NCI-H524 treated with DMSO at 0.1 percent for 48 hours (cell line): ENCODE data around the gene TM4SF20.
A peak's percentile ranks its signal among the peaks of the same experiment; 100 is the strongest.
"Not testable (repeated sequence)": the region's sequence is repeated elsewhere in the genome, so short reads cannot be mapped to it uniquely, and the experiment has no call there.

Source experiments
- DNase-seq: peaks from one replicate; lab custom pipeline; 2025; lab: John Stamatoyannopoulos, UW

TM4SF20 gene

DNA sequence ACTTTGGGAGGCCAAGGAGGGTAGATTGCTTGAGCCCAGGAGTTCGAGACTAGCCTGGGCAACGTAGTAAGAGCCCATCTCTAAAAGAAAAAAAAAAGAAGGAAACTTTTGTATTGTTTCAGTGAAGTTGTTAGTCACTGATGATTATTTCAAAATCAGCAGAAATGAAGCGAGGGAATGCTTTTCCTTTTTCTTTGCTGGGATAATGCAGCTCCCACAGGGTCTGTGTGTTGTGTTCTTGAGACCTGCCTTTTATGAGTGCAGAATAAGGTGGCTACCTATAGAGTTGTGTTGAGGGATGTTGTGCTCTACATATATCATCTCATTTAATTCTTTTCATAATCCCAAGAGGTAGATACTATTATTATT is 11.7 kb downstream of the TM4SF20 start:
- DNase-seq, result no peak

DNA sequence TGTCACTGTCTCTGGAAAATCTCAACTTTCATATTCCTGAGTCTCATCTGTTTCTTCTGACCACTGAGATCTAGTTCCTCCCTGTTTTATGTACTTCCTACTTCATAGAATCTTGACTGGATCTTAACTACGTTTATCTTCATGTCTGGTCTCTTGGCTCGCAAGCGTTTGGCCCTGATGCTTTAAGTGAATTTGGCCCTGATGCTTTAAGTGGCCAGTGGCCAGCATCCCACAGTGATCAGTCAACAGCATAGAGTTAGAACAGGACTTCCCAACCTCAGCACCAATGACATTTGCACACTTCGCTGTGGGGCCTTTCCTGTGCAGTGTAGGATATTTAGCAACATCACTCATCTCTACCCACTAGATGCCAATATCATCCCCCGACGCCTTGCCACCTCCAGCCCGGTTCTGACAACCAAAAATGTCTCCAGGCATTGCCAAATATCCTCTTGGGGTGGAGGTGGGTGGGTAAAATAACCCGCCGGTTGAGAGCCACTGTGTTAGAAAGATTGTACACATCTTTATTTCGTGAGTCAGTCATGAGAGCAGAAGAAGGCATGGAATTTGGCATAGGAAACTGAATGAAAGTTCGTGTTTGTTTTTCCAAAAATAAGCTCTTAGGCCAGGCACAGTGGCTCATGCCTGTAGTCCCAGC is 12.2 kb downstream of the TM4SF20 start:
- DNase-seq, result no peak

DNA sequence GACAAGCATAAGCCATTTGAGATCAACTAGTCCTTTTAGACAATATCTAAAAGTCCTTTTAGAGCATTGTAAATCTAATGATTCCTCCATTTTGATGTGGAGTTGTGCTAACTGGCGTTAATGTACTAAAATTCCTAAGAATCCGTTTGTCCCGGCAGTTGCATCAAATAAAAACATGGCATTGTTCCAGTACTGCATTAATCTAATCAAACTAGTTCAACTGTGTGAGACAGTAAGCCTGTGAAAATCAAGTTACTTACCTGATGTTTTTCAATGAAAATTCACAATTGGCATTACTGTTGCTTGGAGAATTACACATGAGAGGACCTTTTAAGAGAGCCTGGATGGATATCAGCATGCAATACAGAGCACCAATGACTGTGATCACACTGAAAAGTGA is 13.3 kb downstream of the TM4SF20 start:
- DNase-seq, result no peak

DNA sequence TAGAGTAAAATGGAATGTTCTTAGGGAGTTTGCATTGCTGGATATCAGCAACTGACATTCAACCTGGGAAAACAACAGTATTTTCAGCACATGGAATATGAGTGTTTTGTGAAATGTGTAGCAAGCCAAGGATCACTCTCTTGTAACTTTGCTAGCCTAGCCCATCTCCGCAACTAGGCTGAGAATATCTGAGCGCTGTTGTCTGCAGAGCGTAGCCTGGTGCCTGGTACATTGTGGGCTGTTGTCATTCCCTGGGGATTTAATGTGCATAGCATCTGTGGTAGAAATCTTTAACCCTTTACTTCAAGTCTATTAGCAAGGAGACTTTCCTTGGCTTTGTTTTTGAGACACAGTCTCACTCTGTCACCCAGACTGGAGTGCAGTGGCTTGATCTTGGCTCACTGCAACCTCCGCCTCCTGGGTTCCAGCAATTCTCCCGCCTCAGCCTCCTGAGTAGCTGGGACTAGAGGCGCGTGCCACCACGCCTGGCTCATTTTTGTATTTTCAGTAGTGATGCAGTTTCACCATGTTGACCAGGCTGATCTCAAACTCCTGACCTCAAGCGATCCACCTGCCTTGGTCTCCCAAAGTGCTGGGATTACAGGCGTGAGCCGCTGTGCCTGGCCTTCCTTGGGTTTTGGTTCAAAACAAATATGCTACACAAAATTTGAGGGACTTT is 14.4 kb downstream of the TM4SF20 start:
- not testable (repeated sequence) for DNase-seq

DNA sequence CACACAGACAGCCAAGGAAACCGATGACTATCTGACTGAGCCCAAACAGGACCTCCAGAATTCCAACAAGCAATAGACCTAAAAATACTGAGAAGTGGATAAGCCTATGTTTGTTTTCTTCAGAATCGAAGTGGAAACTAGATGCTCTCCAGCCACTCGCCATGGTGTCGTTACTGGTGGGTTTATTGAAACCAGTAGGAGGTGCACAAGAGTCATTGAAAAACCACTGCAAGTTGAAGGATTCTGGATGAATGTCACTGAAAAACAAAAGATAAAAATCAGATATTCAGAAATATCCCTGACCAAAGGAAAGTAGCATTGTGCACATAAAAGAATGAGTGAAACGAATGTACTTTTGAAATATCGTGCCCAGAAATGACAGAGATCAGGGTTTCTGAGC is 15.3 kb downstream of the TM4SF20 start:
- no peak for DNase-seq

DNA sequence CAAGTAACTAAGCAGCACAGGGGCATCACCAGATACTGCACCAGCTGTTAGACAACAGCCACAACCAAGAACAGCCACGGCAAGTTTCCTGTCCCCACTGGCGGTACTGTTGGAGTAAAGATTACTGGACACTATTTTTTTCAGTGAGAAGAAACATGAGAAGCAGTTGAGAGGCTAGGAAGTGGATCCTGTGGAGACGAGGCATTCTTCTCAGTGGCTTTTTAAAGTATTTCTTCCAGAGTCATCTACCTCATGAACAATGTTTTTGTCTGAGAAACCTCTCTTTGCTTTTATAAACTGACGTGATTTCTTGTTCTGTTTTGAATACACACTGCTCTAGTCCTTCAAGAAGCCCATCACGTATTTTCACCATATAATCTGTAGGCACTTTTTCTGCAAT is 18.8 kb downstream of the TM4SF20 start:
- DNase-seq, result no peak

DNA sequence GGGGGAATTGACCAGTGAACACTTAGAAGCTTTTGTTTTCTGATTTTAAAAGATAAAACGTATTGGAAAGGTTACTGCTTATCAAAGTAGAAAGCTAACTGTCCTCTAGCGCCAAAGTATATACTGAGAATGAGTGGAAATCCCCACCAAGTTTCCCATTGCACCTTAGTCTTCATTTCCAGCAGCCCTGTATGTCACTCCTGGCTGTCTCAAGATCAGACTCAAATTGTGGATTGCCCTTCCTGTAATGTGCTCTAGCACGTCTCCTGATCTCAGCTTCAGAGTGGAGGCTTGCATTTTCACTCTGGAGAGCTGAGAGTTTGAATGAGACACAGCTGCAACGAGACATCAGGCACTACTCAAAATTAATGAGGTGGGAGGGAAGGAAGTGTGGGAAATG is 27.5 kb downstream of the TM4SF20 start:
- DNase-seq, result no peak

DNA sequence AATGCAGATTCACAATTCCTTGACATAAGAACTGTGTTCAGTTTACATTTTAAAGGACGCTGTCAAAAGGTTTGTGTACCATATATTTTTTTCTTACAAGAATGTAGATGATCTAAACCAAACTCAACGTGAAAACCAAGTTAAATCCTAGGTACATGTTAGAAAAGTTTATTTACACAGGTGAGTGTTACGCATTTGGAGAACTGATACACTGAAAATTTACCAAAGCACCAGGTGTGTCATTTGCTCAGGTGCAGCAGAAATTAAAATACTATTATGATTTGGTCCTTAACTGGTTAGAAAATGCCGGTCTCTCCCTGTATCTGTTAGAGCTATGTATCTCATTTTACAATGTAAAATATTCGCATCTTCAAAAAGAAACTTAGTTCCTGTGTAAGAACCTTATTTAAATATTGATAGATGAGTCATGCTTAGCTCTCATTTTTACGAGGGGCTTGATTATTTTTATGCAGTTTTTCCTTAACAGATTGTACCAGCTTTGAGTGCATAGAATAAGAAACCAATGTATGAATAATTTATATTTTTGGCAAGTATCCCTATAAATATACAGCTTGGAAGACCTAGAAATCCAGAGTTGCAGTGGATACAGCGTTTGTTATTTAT is 29.0 kb downstream of the TM4SF20 start:
- DNase-seq, result no peak

DNA sequence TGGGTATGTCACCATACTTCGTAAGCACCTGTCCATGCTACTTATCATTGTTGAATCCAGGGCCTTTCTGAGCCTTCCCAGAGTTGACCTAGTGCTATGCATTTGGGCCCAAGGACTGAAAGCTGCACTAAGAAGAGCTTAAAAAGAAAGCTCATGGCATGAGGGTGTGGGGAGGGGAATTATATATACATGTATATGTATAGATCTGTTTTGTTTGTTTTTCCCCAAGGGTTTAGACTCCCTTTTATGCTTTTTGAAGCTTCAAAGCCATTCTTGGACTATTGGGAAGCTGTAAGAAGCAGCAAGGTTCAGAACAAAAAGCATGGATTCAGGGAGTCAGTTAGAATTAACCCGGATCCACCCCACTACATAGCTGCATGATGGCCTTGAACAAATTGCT is 30.8 kb downstream of the TM4SF20 start:
- DNase-seq, result no peak

DNA sequence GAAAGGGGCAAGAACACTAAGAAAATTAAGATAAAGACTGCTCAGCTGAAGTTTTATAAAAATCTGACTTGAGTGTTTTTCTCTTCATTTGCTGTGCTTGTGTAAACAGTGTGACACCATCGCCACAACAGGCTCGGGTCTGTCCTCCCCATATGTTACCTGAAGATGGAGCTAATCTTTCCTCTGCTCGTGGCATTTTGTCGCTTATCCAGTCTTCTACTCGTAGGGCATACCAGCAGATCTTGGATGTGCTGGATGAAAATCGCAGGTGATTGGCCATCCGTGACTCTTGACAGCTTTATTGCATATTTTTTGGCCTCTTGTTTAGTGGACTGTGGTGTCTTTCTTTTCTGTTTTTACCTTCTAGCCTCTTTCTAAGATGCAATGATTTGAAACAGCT is 32.0 kb downstream of the TM4SF20 start:
- DNase-seq, result no peak

DNA sequence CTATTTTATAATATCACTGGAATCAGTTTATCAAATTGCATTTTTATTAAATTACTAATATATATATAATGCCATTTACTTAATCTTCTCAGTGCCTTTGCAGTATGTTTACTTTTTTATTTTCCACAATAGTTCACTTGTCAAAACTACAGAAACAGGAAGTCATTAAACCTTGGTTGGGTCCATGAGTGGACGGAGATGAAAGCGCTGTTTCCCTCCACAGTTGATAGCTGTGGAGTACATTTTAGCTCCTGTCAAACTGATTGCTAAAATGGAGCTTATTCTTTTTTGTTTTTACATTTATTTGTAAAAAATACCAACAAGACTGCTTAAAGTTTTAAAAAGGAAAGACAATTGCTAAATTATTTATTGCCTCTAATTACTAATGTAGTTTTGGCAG is 34.9 kb downstream of the TM4SF20 start:
- DNase-seq, result no peak

DNA sequence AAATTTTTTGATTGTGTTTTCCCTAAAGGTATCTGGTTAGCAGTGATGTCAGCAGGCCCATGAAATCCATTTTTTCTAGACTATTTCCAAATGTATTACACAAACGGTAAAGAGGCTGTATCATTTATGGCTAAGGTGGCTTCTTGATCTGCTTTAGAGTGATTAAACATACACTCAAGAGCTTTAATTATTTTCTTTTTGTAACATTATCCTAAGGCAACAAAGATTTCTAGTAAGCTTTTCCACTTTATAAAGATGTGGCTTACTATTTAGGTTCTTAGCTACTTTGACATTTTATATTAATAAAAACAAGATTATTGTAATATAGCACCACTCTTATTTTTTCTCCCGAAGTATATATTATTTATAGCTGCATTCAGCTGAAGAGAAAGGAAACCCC is 37.6 kb downstream of the TM4SF20 start:
- DNase-seq, result no peak

DNA sequence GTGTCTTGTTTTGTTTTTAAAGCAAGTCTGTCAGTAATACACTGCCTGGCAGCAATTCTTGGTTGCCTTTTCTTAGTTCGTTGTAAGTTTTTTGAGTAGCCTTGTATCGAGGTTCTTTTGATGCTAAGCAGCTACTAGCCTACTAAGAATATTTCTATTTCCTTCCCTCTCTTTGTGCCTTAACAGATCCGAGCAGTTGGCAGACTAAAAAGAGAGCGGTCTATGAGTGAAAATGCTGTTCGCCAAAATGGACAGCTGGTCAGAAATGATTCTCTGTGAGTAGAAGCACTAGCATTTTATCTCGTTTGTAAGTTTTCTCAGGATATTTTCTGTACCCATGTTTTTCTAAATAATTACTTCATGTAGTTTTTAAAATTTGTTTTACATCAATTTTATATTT is 39.0 kb downstream of the TM4SF20 start:
- no peak for DNase-seq

DNA sequence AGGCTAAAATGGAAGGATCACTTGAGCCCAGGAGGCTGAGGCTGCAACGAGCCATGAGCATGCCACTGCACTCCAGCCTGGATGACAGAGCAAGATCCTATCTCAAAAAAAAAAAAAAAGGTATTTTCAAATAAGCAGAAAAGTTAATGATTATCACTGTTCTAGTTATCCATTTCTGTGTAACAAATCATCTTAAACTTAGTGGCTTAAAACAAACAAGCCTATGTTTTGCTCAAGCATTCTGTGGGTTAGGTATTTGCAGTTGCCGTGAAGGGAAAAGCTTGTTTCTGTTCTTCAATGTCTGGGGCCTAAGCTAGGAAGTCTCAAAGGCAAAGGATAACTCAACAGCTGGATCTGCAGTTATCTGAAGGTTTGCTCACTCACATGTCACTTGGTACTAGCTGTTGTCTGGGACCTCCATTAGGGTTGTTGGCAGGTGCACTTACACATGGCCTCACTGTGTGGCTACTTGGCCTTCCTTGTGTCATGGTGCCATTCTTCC is 40.0 kb downstream of the TM4SF20 start:
- no peak for DNase-seq

DNA sequence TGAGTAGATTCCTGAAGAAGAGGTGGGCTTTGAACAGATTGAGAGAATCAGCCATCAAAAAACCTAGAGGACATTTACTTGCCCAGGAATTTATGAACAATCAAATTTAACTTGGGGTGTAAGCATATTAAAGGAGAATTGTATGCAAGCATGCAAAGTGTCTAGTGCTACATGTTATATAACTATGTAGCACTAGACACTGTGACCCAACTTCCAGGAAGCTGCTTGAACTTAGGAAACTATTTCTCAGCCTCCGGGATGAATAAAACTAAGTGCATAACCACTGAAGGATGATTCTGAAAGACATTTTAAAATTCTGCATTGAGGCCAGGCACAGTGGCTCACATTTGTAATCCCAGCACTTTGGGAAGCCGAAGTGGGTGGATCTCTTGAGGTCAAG is 41.7 kb downstream of the TM4SF20 start:
- no peak for DNase-seq

DNA sequence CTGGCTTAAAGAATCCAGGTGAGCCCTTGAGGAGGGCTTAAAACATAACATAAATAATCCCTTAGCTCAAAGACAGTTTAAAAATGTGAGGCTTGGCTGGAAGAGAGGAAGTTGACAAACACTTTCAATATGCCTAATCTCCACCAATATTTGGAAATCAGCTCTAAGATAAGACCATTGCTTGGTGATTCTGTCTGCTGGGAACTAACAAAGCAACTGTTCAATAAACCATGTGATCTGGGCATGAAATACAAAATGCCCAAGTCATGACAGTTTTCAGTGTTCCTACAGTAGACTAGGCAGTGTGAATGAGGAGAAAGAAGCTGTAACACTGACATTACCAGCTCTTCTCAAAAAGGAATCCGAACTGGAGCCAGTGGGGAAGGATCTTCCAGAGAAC is 43.4 kb downstream of the TM4SF20 start:
- no peak for DNase-seq

DNA sequence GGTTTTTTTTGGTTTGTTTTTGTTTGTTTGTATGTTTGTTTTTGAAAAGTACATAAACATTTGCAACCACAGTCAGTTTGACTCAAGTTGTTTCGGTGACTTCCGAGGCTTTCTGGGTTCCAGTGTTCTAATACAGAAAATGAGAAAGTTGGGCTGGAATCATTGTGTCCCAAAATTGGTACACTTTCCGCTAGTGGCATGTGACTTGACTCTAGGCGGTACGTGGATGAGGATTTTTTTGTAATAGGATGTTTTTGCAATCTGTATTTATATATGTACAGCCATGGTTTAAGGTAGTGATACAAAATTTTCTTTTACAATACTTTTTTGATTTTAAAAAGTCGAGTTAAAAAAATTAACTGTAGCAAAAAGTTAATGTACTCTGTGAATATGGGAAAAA is 52.3 kb downstream of the TM4SF20 start:
- DNase-seq, result no peak

DNA sequence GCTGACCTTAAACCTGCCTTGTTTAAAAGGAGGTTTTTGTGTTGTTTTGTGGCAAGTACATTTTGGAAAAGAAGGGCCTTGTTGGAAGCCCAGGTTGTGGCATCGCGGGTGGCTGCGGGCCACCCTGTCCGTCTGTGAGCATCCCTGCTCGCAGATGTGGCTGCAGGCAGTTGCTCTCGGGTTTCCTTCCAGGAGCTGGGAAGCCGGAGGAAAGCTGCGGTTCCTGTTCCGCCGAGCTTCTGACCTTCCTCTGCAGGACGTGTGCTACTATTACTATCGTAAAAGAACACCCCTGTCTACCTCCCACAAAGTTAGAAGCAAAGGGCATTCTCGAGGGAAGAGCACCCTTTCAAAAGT is 53.3 kb downstream of the TM4SF20 start:
- no peak for DNase-seq

DNA sequence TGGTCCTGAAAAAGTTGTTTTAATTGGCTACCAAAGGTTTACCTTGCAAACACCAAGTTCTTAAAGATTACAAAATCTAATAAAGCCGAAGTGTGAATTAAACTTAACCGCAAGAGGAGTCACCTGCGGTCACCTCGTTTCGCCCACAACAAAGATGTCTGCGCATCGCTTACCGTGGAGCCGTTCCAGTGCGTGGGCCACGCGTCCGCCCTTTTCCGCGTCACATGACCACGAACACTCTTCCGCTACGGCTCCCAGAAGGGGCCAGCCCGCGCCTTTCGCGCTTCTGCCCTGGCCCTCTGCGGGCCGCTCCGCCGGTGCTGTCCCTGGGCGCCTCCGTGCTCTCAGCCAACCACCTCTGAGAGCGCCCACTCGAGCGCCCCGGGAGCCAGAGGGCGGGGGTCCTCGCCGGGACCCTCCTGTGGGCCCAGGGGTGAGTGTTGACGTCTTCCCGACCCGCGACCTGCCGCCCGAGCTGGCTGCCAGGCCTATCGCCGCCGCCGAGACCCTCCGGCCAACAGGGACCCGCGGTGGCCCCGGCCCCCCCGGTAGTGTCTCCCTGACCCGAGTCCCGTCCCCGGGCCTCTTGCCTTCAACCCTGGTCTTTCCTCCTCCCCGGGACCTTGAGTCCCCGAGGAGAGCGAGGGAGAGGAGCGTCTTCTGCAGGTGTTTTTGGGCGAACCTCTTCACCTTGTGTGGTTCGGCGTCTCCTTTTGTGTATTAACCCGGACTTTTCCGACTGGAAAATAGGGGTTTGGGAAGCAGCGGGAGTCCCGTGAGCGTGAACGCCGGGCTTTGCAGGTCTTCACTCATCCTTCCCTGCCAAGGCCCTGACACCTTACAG is 53.9 kb downstream of the TM4SF20 start, which contains the start of gene MFF:
Gene MFF (plus strand): TSS at position 257 of the 844 bp plus-strand sequence. CDS start 5,415 bp downstream, outside the sequence.
- DNase-seq, result peak; percentile 71

DNA sequence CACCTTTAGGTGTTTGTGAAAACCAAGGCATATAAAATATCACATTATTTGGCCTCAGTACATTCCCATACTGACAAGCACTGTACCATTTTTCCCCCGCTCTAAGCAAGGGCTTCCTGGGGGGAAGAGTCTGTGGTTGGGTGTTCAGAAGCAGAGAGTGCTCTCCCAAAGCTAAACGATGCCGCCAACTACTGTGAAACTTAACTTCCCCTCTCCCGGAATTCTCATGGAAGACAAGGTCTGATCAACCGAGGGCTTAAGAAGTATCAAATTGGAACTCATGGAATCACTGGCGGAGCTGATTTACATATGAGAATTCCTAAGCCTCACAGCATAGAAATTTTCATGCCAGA is 54.5 kb downstream of the TM4SF20 start:
- no peak for DNase-seq

DNA sequence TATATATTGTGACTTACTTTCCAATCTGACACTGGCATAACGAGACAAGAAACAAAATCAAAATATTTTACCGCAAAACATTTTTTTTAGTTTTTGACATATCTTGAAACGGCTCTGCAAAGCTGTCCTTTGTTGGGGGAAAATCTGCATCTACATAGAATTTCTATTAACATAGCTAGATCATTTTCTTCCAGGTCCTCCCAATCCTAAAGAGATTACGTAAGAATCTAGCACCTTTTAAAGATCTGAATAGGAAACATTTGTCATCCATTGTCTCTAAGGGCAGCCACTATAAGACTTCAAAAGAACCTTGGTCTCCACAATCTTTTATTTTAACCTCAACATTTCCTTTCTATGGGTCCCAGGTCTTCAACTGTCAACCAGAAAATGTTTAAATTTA is 55.3 kb downstream of the TM4SF20 start:
- no peak for DNase-seq

DNA sequence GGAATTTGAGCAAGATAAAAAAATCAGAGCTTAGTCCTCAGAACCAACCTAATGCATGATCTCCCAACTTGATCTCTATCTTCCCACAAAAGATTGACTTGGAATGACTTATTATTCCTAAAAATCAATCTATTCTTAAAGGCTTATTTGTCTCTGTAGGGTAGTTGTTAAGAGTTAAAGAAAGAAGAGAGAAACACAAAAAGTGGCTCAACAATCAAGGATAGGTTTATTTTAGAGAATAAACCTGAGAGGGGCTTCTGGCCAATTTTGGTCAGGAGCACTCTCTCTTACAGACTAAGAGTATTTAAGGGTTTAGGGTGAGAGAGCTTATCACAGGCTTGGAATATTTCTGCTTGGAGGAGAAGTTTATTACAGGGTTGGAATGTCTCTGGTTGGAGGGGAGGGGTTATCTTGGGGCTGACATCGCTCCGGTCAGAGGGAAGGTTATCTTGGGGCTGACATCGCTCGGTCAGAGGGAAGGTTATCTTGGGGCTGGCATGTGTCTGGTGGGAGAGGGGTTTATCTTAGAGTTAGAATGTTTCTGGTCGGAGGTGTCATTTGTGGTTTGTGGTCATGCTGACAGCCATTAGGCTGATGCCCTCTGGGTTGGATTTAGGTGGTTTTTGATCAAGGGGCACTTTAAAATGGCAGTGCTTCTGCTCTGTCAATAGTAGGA is 56.4 kb downstream of the TM4SF20 start:
- DNase-seq, result no peak
